ENCODE results near the gene SLC35B1.

DNA sequence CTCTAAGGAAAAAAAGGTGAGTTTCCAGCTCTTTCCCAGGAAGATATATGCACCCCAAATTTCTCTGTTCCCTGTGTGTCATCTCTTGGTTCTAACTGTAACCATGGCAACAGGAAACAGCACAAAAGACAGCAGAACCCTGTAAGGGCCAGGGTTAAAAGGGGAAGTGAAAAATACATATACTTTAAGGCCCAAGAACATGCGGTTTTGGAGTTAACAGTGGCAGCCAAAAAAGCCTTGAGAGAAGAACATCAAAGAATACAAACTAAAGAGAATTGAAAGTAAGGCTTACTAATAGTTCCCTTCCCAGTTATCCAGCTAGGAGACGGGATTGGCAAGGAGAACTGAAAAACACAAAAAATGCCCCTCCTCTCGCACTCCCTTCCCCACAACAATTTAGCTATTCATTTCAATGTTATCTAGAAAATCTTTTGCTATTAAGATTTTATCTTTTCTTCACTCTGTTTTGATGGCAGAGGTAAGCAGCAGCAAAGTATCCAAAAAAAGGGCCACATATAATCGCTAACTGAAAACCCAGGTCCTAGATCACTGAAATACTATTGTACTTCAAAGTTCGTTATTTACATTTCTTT is 31.4 kb downstream of the SLC35B1 start:
- TF ChIP-seq, protein P1, sequence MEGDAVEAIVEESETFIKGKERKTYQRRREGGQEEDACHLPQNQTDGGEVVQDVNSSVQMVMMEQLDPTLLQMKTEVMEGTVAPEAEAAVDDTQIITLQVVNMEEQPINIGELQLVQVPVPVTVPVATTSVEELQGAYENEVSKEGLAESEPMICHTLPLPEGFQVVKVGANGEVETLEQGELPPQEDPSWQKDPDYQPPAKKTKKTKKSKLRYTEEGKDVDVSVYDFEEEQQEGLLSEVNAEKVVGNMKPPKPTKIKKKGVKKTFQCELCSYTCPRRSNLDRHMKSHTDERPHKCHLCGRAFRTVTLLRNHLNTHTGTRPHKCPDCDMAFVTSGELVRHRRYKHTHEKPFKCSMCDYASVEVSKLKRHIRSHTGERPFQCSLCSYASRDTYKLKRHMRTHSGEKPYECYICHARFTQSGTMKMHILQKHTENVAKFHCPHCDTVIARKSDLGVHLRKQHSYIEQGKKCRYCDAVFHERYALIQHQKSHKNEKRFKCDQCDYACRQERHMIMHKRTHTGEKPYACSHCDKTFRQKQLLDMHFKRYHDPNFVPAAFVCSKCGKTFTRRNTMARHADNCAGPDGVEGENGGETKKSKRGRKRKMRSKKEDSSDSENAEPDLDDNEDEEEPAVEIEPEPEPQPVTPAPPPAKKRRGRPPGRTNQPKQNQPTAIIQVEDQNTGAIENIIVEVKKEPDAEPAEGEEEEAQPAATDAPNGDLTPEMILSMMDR (conservative IDR thresholded peaks at IDR 0.05; ENCODE audit: low read length), result no peak
- TF ChIP-seq EZH2phosphoT487 (IDR thresholded peaks at IDR 0.05; ENCODE audit: borderline replicate concordance, low read depth, low read length), result no peak

Measured in OCI-LY7 (cell line).